ENCODE results near the gene PHF21B.

GRCh38 chr22:44893731-44894080, 116.1 kb downstream of the PHF21B start:
- no peak for TF ChIP-seq EZH2 (IDR thresholded peaks at IDR 0.05; ENCODE audit: low read length)
- TF ChIP-seq CTCF (optimal IDR thresholded peaks at IDR 0.05 in 1 of 3, IDR thresholded peaks at IDR 0.05 in 1 of 3, conservative IDR thresholded peaks at IDR 0.05 in 1 of 3; ENCODE audit: extremely low read depth in 1 of 3, insufficient read depth in 2 of 3, low read length in 3 of 3) = no peak

All from keratinocyte (primary cell).